IPS-18c (cell line): ENCODE results near the gene OR2S2.
"Not testable (repeated sequence)": the region's sequence is repeated elsewhere in the genome, so short reads cannot be mapped to it uniquely, and the experiment has no call there.

Experiments
- H3K4me3 ChIP-seq: 2 replicates; pipeline ENCODE4 v1.7.0; 2013; ENCODE audit warnings: low read depth, mild to moderate bottlenecking, low read length, moderate library complexity; ENCODE audit not compliant: insufficient read depth
- H3K9me3 ChIP-seq: one replicate; pipeline ENCODE4 v1.6.1; 2013; ENCODE audit warnings: mild to moderate bottlenecking, low read length, moderate library complexity; ENCODE audit not compliant: control insufficient read depth, insufficient read depth

Gene OR2S2

GRCh38 chr9:35958104-35958837, at the start of gene OR2S2:
OR2S2 (minus strand) TSS chr9:35958154; CDS start chr9:35958098, 56 bp downstream.
- no peaks in the 10 kb centered on the region for H3K9me3 ChIP-seq
- no peak within 1 kb of the TSS for H3K4me3 ChIP-seq

- no peak overlapping the region for H3K4me3 ChIP-seq
These were observed 49.4 kb upstream of the OR2S2 start for GRCh38 chr9:36007316-36007708.

GRCh38 chr9:36006549-36007315, 48.8 kb upstream of the OR2S2 start:
- H3K4me3 ChIP-seq, result no peak overlapping the region
- no peaks in the 10 kb centered on the region for H3K9me3 ChIP-seq

More at GRCh38 chr9:36007316-36007708, 49.4 kb upstream of the OR2S2 start:
- no peaks in the 10 kb centered on the region for H3K9me3 ChIP-seq

- no peak overlapping the region for H3K4me3 ChIP-seq
- H3K9me3 ChIP-seq, result no peaks in the 10 kb centered on the region
These were observed 47.9 kb upstream of the OR2S2 start for GRCh38 chr9:36005891-36006290.

GRCh38 chr9:35998333-35998732, 40.4 kb upstream of the OR2S2 start:
- no peaks in the 10 kb centered on the region for H3K9me3 ChIP-seq
- no peak overlapping the region for H3K4me3 ChIP-seq

- not testable (repeated sequence) for H3K9me3 ChIP-seq, H3K4me3 ChIP-seq
These were observed 39.1 kb upstream of the OR2S2 start for GRCh38 chr9:35997016-35997415.

GRCh38 chr9:35996358-35996970, 38.5 kb upstream of the OR2S2 start:
- Histone ChIP-seq H3K9me3 (no peaks in the 10 kb centered on the region), H3K4me3 (no peak overlapping the region)

GRCh38 chr9:35994959-35995358, 37.0 kb upstream of the OR2S2 start:
- Histone ChIP-seq H3K4me3 (no peak overlapping the region), H3K9me3 (no peaks in the 10 kb centered on the region)

- Histone ChIP-seq H3K9me3 (no peaks in the 10 kb centered on the region), H3K4me3 (no peak overlapping the region)
These were observed 36.2 kb upstream of the OR2S2 start for GRCh38 chr9:35993976-35994720.

- not testable (repeated sequence) for H3K9me3 ChIP-seq, H3K4me3 ChIP-seq
These were observed 35.2 kb upstream of the OR2S2 start for GRCh38 chr9:35993136-35993535.

GRCh38 chr9:35990155-35990554, 32.2 kb upstream of the OR2S2 start:
- H3K9me3 ChIP-seq, result no peaks in the 10 kb centered on the region
- no peak overlapping the region for H3K4me3 ChIP-seq

GRCh38 chr9:35984021-35984420, 26.1 kb upstream of the OR2S2 start:
- H3K9me3 ChIP-seq, result no peaks in the 10 kb centered on the region
- H3K4me3 ChIP-seq, result no peak overlapping the region

GRCh38 chr9:35981699-35982098, 23.7 kb upstream of the OR2S2 start:
- H3K9me3 ChIP-seq, result no peaks in the 10 kb centered on the region
- H3K4me3 ChIP-seq, result no peak overlapping the region

GRCh38 chr9:35980289-35981011, 22.5 kb upstream of the OR2S2 start:
- no peaks in the 10 kb centered on the region for H3K9me3 ChIP-seq
- H3K4me3 ChIP-seq, result no peak overlapping the region

GRCh38 chr9:35978792-35979191, 20.8 kb upstream of the OR2S2 start:
- no peaks in the 10 kb centered on the region for H3K9me3 ChIP-seq
- no peak overlapping the region for H3K4me3 ChIP-seq

GRCh38 chr9:35976726-35977125, 18.8 kb upstream of the OR2S2 start:
- Histone ChIP-seq H3K4me3 (no peak overlapping the region), H3K9me3 (no peaks in the 10 kb centered on the region)

GRCh38 chr9:35974800-35975199, 16.8 kb upstream of the OR2S2 start:
- no peaks in the 10 kb centered on the region for H3K9me3 ChIP-seq
- no peak overlapping the region for H3K4me3 ChIP-seq
